K562 (cell line): ENCODE data around the gene UBE2H. TPM values are rescaled to one million over a fixed set of nuclear protein-coding genes. Genes with fewer than 3 reads are reported as not detected.

Source experiments
- CEBPZ ChIP-seq: fragments of 150-350 bp; IDR thresholded peaks from 2 replicates; pipeline ENCODE4 v1.6.1; 2014; ENCODE audit warnings: low read depth, mild to moderate bottlenecking, low read length, borderline replicate concordance
- ELF2 ChIP-seq: fragments of 250-450 bp; sonication (Bioruptor Pico); IDR thresholded peaks from 2 replicates; pipeline ENCODE4 v1.5.0; 2021; ENCODE audit warnings: mild to moderate bottlenecking
- ELK1 ChIP-seq: sonication (generic); formaldehyde crosslinking; IDR thresholded peaks from 2 replicates; pipeline ENCODE4 v1.8.1; 2022; ENCODE audit warnings: missing genetic modification reagents
- ETV5 ChIP-seq: sonication (generic); formaldehyde crosslinking; IDR thresholded peaks from 2 replicates; pipeline ENCODE4 v1.4.0; 2020; ENCODE audit warnings: low read depth, mild to moderate bottlenecking, missing genetic modification reagents
- HBP1 ChIP-seq: fragments of 450-650 bp; formaldehyde crosslinking; IDR thresholded peaks from 2 replicates; pipeline ENCODE4 v1.4.0; 2022; ENCODE audit warnings: missing genetic modification characterization
- HDAC2 ChIP-seq: fragments of 450-650 bp; IDR thresholded peaks from 2 replicates; pipeline ENCODE4 v1.6.1; 2016; ENCODE audit warnings: mild to moderate bottlenecking
- HSF4 ChIP-seq: fragments of 250-450 bp; sonication (Bioruptor Pico); IDR thresholded peaks from 2 replicates; pipeline ENCODE4 v2.1.2; 2022; ENCODE audit warnings: mild to moderate bottlenecking, moderate library complexity, borderline replicate concordance
- ILK ChIP-seq: fragments of 450-650 bp; IDR thresholded peaks from 2 replicates; pipeline ENCODE4 v1.6.1; 2016; ENCODE audit warnings: missing genetic modification characterization, low read depth, mild to moderate bottlenecking, missing compliant biosample characterization, moderate library complexity, borderline replicate concordance
- NFIC ChIP-seq: fragments of 450-650 bp; IDR thresholded peaks from 2 replicates; pipeline ENCODE4 v1.6.1; 2017; ENCODE audit warnings: mild to moderate bottlenecking, inconsistent platforms
- PTBP1 ChIP-seq: fragments of 200-400 bp; formaldehyde crosslinking; IDR thresholded peaks from 2 replicates; pipeline ENCODE4 v1.6.1; 2017; ENCODE audit warnings: low read depth, low read length
- RBM39 ChIP-seq: fragments of 200-400 bp; formaldehyde crosslinking; optimal IDR thresholded peaks from 2 replicates; pipeline ENCODE3; 2018; ENCODE audit warnings: low read depth, low read length
- RHOXF2B ChIP-seq: fragments of 250-450 bp; sonication (Bioruptor Pico); conservative IDR thresholded peaks from 2 replicates; pipeline ENCODE4 v1.5.1; 2021
- SPI1 ChIP-seq: IDR thresholded peaks from 2 replicates; pipeline ENCODE4 v1.6.1; 2011; ENCODE audit warnings: low read depth, low read length, control low read depth, borderline replicate concordance
- STAT5B ChIP-seq: fragments of 250-450 bp; sonication (Bioruptor Pico); IDR thresholded peaks from 2 replicates; pipeline ENCODE4 v1.8.0; 2021; ENCODE audit warnings: mild to moderate bottlenecking, inconsistent platforms
- TAL1 ChIP-seq: fragments of 450-650 bp; IDR thresholded peaks from 2 replicates; pipeline ENCODE4 v1.6.1; 2016; ENCODE audit warnings: mild to moderate bottlenecking
- TRIM24 ChIP-seq, 2 experiments: fragments of 450-650 bp; IDR thresholded peaks; 2 replicates each; pipeline ENCODE4 v1.6.1; 2016
- ZNF212 ChIP-seq: fragments of 450-650 bp; formaldehyde crosslinking; IDR thresholded peaks from 2 replicates; pipeline ENCODE4 v1.4.0; 2020; ENCODE audit warnings: mild to moderate bottlenecking
- ZNF274 ChIP-seq: IDR thresholded peaks from 2 replicates; pipeline ENCODE4 v1.6.1; 2011; ENCODE audit warnings: low read depth, mild to moderate bottlenecking, low read length, moderate library complexity, borderline replicate concordance
- ZNF395 ChIP-seq: fragments of 200-800 bp; sonication (Bioruptor generic); IDR thresholded peaks from 2 replicates; pipeline ENCODE4 v1.6.1; 2017; ENCODE audit warnings: missing genetic modification characterization, missing compliant biosample characterization
- polyA plus RNA-seq, 8 experiments: library from polyadenylated mRNA; depleted of rRNA in 4 of 8; stranded (reverse) in 5 of 8; unstranded in 3 of 8; fragments of >200 nt; fragmentation: Nextera tagmentation in 2 of 8; fragmentation: Illumina TruSeq in 1 of 8; extraction: Ambion mirVana in 2 of 8; extraction: Trizol in 1 of 8; gene quantifications; 2 replicates each; pipeline versions ENCODE4 v1.2.1 to v1.2.3, GENCODE V29; 2011 to 2014; ENCODE audit warnings: inconsistent platforms in 1 of 8, missing spikeins in 1 of 8
- total RNA-seq, 7 experiments: library from RNA; depleted of rRNA in 6 of 7; stranded (reverse); fragments of >200 nt in 6 of 7; fragmentation: Illumina TruSeq in 2 of 7; extraction: Trizol in 2 of 7; gene quantifications; 2 replicates each; pipeline versions ENCODE4 v1.2.1 to v1.2.3, GENCODE V29; 2011 to 2021; ENCODE audit warnings: low replicate concordance in 1 of 7
- TF ChIP-seq, protein P1 (sequence below): fragments of 450-650 bp; formaldehyde crosslinking; IDR thresholded peaks from 2 replicates; pipeline ENCODE4 v1.4.0; 2022; ENCODE audit warnings: missing genetic modification characterization

UBE2H gene
- total and polyA plus RNA-seq, 9 of the 15 experiments (the other 6 are each of a cell fraction or from before 2014, with no cell fraction given), result 6.3 to 33.0 (median 13.3) TPM

DNA sequence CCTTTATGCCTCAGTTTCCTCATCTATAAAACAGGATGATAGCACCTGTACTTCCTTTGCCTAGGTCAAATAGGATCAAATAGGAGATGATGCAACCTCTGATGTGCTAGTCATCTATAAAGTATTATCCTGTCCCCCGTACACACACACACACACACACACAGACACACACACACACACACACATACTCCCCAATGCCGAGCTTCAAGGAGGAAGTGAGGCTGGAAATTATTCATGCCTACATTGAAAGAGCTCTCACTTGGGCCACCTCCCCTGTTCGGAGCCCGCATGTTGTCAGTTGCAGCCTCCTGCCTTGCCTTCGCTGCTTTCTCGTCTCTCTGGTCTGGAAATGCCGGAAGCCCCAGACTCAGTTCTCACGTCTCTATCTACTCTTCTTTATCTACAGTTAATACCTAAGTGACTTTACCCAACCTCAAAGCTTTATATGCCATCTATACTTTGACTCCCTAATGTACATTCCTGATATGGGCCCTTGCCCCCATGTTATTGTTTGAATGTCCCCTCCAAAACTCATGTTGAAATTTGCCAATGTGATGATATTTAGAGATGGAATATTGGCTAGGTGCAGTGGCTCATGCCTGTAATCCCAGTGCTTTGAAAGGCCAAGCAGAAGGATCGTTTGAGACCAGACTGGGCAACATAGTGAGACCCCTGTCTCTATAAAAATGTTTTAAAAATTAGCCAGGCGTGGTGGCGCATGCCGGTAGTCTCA, 6.9 kb upstream of the UBE2H start (continued):
- TF ChIP-seq ZNF395 (CRISPR knock-in tag) (no peak), ELK1 (no peak), ELF2 (CRISPR knock-in tag) (peak; percentile 61; the same call in 1 of the 2 replicates), ZNF274 (no peak), TRIM24 (IDR thresholded peaks at IDR 0.05) (peak in 1 of 2 experiments; percentile 71; a peak in 2 of 4 replicates), HDAC2 (peak; percentile 38; the same call in 1 of the 2 replicates), HSF4 (0 out of 2 replicates have a peak, but pooled peaks have one; percentile 17), NFIC (no peak), ETV5 (no peak; the same call in 1 of the 2 replicates), PTBP1 (no peak), ZNF212 (no peak), ILK (tag) (no peak), CEBPZ (no peak), TAL1 (peak; percentile 27; the same call in 1 of the 2 replicates), HBP1 (0 out of 2 replicates have a peak, but pooled peaks have one; percentile 71), RHOXF2B (CRISPR knock-in tag) (no peak), SPI1 (peak; percentile 85; the same call in 1 of the 2 replicates), RBM39 (no peak), STAT5B (no peak)
- TF ChIP-seq, protein P1, sequence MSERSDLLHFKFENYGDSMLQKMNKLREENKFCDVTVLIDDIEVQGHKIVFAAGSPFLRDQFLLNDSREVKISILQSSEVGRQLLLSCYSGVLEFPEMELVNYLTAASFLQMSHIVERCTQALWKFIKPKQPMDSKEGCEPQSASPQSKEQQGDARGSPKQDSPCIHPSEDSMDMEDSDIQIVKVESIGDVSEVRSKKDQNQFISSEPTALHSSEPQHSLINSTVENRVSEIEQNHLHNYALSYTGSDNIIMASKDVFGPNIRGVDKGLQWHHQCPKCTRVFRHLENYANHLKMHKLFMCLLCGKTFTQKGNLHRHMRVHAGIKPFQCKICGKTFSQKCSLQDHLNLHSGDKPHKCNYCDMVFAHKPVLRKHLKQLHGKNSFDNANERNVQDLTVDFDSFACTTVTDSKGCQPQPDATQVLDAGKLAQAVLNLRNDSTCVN (CRISPR knock-in tag), result 0 out of 2 replicates have a peak, but pooled peaks have one; percentile 46
